ENCODE data around the gene MRAP2.
"Not testable (repeated sequence)": the region's sequence is repeated elsewhere in the genome, so short reads cannot be mapped to it uniquely, and the experiment has no call there.

The MRAP2 gene

GRCh38 chr6:84035484-84035883 is 1.9 kb downstream of the MRAP2 start:
- DNase-seq = no peak

- DNase-seq = no peak
Observed at GRCh38 chr6:84037425-84038089, 4.0 kb downstream of the MRAP2 start.

GRCh38 chr6:84042603-84043002 is 9.0 kb downstream of the MRAP2 start:
- DNase-seq = no peak

GRCh38 chr6:84043555-84043954 is 10.0 kb downstream of the MRAP2 start:
- no peak for DNase-seq

- no peak for DNase-seq
Observed at GRCh38 chr6:84046755-84047154, 13.2 kb downstream of the MRAP2 start.

GRCh38 chr6:84048588-84048987 is 15.0 kb downstream of the MRAP2 start:
- no peak for DNase-seq

- no peak for DNase-seq
Observed at GRCh38 chr6:84050408-84050807, 16.8 kb downstream of the MRAP2 start.

GRCh38 chr6:84052204-84052882 is 18.8 kb downstream of the MRAP2 start:
- DNase-seq = no peak

GRCh38 chr6:84052883-84053241 is 19.3 kb downstream of the MRAP2 start:
- DNase-seq = no peak

GRCh38 chr6:84055647-84056046 is 22.1 kb downstream of the MRAP2 start:
- no peak for DNase-seq

GRCh38 chr6:84057908-84058307 is 24.3 kb downstream of the MRAP2 start:
- no peak for DNase-seq

GRCh38 chr6:84059082-84059481 is 25.5 kb downstream of the MRAP2 start:
- no peak for DNase-seq

GRCh38 chr6:84061174-84061573 is 27.6 kb downstream of the MRAP2 start:
- no peak for DNase-seq

GRCh38 chr6:84061613-84062398 is 28.2 kb downstream of the MRAP2 start:
- no peak for DNase-seq

GRCh38 chr6:84062519-84063154 is 29.1 kb downstream of the MRAP2 start:
- no peak for DNase-seq

GRCh38 chr6:84065693-84066290 is 32.2 kb downstream of the MRAP2 start:
- no peak for DNase-seq

- DNase-seq = no peak
Observed at GRCh38 chr6:84066536-84066935, 33.0 kb downstream of the MRAP2 start.

- DNase-seq = not testable (repeated sequence)
Observed at GRCh38 chr6:84068873-84069272, 35.3 kb downstream of the MRAP2 start.

GRCh38 chr6:84072442-84072997 is 38.9 kb downstream of the MRAP2 start:
- no peak for DNase-seq

GRCh38 chr6:84074988-84075781 is 41.6 kb downstream of the MRAP2 start:
- DNase-seq = no peak

- no peak for DNase-seq
Observed at GRCh38 chr6:84077645-84078044, 44.1 kb downstream of the MRAP2 start.

GRCh38 chr6:84078335-84078734 is 44.8 kb downstream of the MRAP2 start:
- DNase-seq = no peak

All from GDM1 (cell line).